Measurements from ENCODE around the gene ARRB2. TPM values are rescaled to one million over a fixed set of nuclear protein-coding genes. Genes with fewer than 3 reads are reported as not detected.
A peak's percentile ranks its signal among the peaks of the same experiment; 100 is the strongest.

ARRB2 gene
- total RNA-seq, 1 experiment from 2014 or later: 6.7 TPM

GRCh38 chr17:4753392-4753791 is 43.0 kb downstream of the ARRB2 start:
- DNase-seq (ENCODE audit: low spot score): no peak

GRCh38 chr17:4759776-4760236 is 49.4 kb downstream of the ARRB2 start:
- no peak for DNase-seq (ENCODE audit: low spot score)

GRCh38 chr17:4764595-4764994 is 54.2 kb downstream of the ARRB2 start:
- DNase-seq (ENCODE audit: low spot score): no peak

- DNase-seq (ENCODE audit: low spot score): no peak
Observed at GRCh38 chr17:4766201-4766600, 55.8 kb downstream of the ARRB2 start.

GRCh38 chr17:4766723-4767122 is 56.3 kb downstream of the ARRB2 start:
- no peak for DNase-seq (ENCODE audit: low spot score)

GRCh38 chr17:4768298-4768697 is 57.9 kb downstream of the ARRB2 start:
- no peak for DNase-seq (ENCODE audit: low spot score)

GRCh38 chr17:4769628-4770027 is 59.2 kb downstream of the ARRB2 start:
- DNase-seq (ENCODE audit: low spot score): peak; percentile 47

Other genes with a start within 250 kb of the ARRB2 start
- gene SPNS2, start 211.8 kb upstream of the ARRB2 start, total RNA-seq (2014; rRNA removed; shearing (Covaris generic)): 28.3 and 28.5 TPM in 2 replicates
- gene MYBBP1A, start 155.2 kb upstream of the ARRB2 start, total RNA-seq (2014; rRNA removed; shearing (Covaris generic)): 59.0 and 63.5 TPM in 2 replicates
- not detected in 2 replicates for gene GGT6, start 150.1 kb upstream of the ARRB2 start, total RNA-seq (2014; rRNA removed; shearing (Covaris generic))
- gene SMTNL2, start 126.1 kb upstream of the ARRB2 start, total RNA-seq (2014; rRNA removed; shearing (Covaris generic)): 0.34 and 1.8 TPM in 2 replicates
- not detected in 2 replicates for gene ALOX15, start 69.0 kb upstream of the ARRB2 start, total RNA-seq (2014; rRNA removed; shearing (Covaris generic))
- gene PELP1, start 6.5 kb upstream of the ARRB2 start, total RNA-seq (2014; rRNA removed; shearing (Covaris generic)): 23.5 and 29.5 TPM in 2 replicates
- 29.9 and 33.3 TPM in 2 replicates for gene MED11, start 20.8 kb downstream of the ARRB2 start, total RNA-seq (2014; rRNA removed; shearing (Covaris generic))
- gene ZMYND15, start 29.2 kb downstream of the ARRB2 start, total RNA-seq (2014; rRNA removed; shearing (Covaris generic)): 0.07 and 0.21 TPM in 2 replicates
- gene CXCL16, start 29.3 kb downstream of the ARRB2 start, total RNA-seq (2014; rRNA removed; shearing (Covaris generic)): 5.1 and 8.1 TPM in 2 replicates
- gene TM4SF5, start 61.3 kb downstream of the ARRB2 start, total RNA-seq (2014; rRNA removed; shearing (Covaris generic)): not detected in 2 replicates
- not detected in 2 replicates for gene VMO1, start 75.7 kb downstream of the ARRB2 start, total RNA-seq (2014; rRNA removed; shearing (Covaris generic))
- not detected in 2 replicates for gene GLTPD2, start 78.3 kb downstream of the ARRB2 start, total RNA-seq (2014; rRNA removed; shearing (Covaris generic))
- gene PSMB6, start 85.5 kb downstream of the ARRB2 start, total RNA-seq (2014; rRNA removed; shearing (Covaris generic)): 351 and 425 TPM in 2 replicates
- 17.6 and 18.0 TPM in 2 replicates for gene PLD2, start 96.5 kb downstream of the ARRB2 start, total RNA-seq (2014; rRNA removed; shearing (Covaris generic))
- gene MINK1, start 122.7 kb downstream of the ARRB2 start, total RNA-seq (2014; rRNA removed; shearing (Covaris generic)): 31.4 and 31.6 TPM in 2 replicates
- gene C17orf107, start 188.9 kb downstream of the ARRB2 start, total RNA-seq (2014; rRNA removed; shearing (Covaris generic)): 0.07 and 0.48 TPM in 2 replicates
- gene CHRNE, start 192.5 kb downstream of the ARRB2 start, total RNA-seq (2014; rRNA removed; shearing (Covaris generic)): not detected in 2 replicates
- 0.17 TPM in 1 of 2 replicates, not detected in the other for gene GP1BA, start 221.6 kb downstream of the ARRB2 start, total RNA-seq (2014; rRNA removed; shearing (Covaris generic))
- 80.8 and 82.6 TPM in 2 replicates for gene SLC25A11, start 229.4 kb downstream of the ARRB2 start, total RNA-seq (2014; rRNA removed; shearing (Covaris generic))
- gene RNF167, start 229.6 kb downstream of the ARRB2 start, total RNA-seq (2014; rRNA removed; shearing (Covaris generic)): 48.2 and 49.2 TPM in 2 replicates
- 1,113 and 1,180 TPM in 2 replicates for gene PFN1, start 237.9 kb downstream of the ARRB2 start, total RNA-seq (2014; rRNA removed; shearing (Covaris generic))
- 4.0 and 12.3 TPM in 2 replicates for gene ENO3, start 240.5 kb downstream of the ARRB2 start, total RNA-seq (2014; rRNA removed; shearing (Covaris generic))

All from A172 (cell line).